Gastroesophageal sphincter (tissue), 4 donors: ENCODE measurements around the gene FAM114A2. TPM values are rescaled to one million over a fixed set of nuclear protein-coding genes. Genes with fewer than 3 reads are reported as not detected.

Source experiments
- ATAC-seq: fragments of 150-250 bp; one replicate; pipeline ENCODE4 v1.9.1; 2016; ENCODE audit warnings: mild to moderate bottlenecking, moderate library complexity
- H3K27ac ChIP-seq, 4 donors: fragments of 200-600 bp; sonication (generic) in 3 of 4; 1 replicate in 3 of 4; 2 replicates in 1 of 4; pipeline ENCODE4 v1.5.1; 2016 to 2019
- H3K27me3 ChIP-seq: fragments of 200-600 bp; sonication (generic); one replicate; pipeline ENCODE4 v1.5.1; 2019
- H3K36me3 ChIP-seq, 2 donors: fragments of 200-600 bp; sonication (generic); one replicate each; pipeline ENCODE4 v1.5.1; 2019; ENCODE audit warnings: control low read depth in 1 of 2
- H3K4me1 ChIP-seq, 3 donors: fragments of 200-600 bp; sonication (generic); 1 replicate in 2 of 3; 2 replicates in 1 of 3; pipeline ENCODE4 v1.5.1; 2016 to 2019; ENCODE audit warnings: control low read depth in 2 of 3
- H3K4me3 ChIP-seq, 2 donors: fragments of 200-600 bp; sonication (generic); one replicate each; pipeline ENCODE4 v1.5.1; 2019; ENCODE audit warnings: mild to moderate bottlenecking in 1 of 2, moderate library complexity in 1 of 2
- H3K9me3 ChIP-seq, 3 donors: fragments of 200-600 bp; sonication (generic); one replicate each; pipeline ENCODE4 v1.5.1; 2017 to 2019; ENCODE audit warnings: control low read depth in 2 of 3
- EP300 ChIP-seq: sonication (generic); formaldehyde crosslinking; IDR thresholded peaks from one replicate; pipeline ENCODE4 v1.6.1; 2017; ENCODE audit warnings: antibody characterized with exemption, mild to moderate bottlenecking
- POLR2A ChIP-seq, 2 donors: fragments of 450-650 bp; IDR thresholded peaks; one replicate each; pipeline ENCODE4 v1.6.1; 2017; ENCODE audit warnings: antibody characterized with exemption in 2 of 2, mild to moderate bottlenecking in 2 of 2, moderate library complexity in 1 of 2
- POLR2AphosphoS5 ChIP-seq: sonication (generic); formaldehyde crosslinking; IDR thresholded peaks from one replicate; pipeline ENCODE4 v1.6.1; 2017; ENCODE audit warnings: antibody characterized with exemption
- WGBS, 2 donors: methylation state at CpG; one replicate each; pipeline ENCODE4 v1.1.5; 2018; ENCODE audit warnings: low coverage in 1 of 2; 5-methylcytosine and 5-hydroxymethylcytosine counted together
- total RNA-seq, 4 donors: library from RNA; depleted of rRNA; stranded (reverse); fragments of >200 nt; gene quantifications; one replicate each; pipeline ENCODE4 v1.1.0, GENCODE V29; 2016
- TF ChIP-seq, protein P1 (sequence below), 4 experiments: fragments of 200-600 bp in 2 of 4; fragments of 450-650 bp in 2 of 4; sonication (generic) in 1 of 4; IDR thresholded peaks; one replicate each; pipeline ENCODE4 v1.5.1; 2017 to 2019; ENCODE audit warnings: antibody characterized with exemption in 4 of 4, mild to moderate bottlenecking in 2 of 4, moderate library complexity in 2 of 4

FAM114A2 gene
- total RNA-seq, 4 donors from 2014 or later: 16.2 to 17.9 (median 17.6) TPM

DNA sequence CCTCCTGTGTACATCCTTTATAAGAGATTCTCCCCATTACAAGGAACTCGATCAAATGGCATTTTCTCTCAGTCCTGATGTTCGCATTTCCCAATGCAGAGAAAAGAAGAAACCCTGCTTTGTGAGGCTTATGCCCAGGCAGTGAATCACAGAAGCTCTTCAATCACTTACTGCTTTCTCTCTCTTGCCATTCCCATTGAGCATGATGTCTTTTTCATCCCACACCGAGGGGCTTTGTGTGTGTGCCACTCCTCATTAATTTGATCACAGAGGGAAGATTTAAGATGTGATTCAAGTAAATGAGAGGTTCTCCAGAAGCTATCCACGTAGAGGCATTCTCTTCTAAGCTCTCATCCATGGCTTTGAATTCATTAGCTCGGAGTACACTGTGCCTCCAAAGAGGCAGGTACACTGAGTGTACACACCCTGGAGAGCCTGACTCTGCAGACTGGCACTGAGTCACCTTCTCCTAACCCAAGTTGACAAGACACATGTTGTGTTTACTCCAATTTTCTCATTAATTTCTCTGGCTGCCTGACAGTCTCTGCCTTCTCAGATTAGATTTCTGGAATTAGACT lies 45.4 kb upstream of the FAM114A2 start:
- no peaks in the 10 kb centered on the region for H3K9me3 ChIP-seq
- H3K27ac ChIP-seq: no peak overlapping the region
- H3K4me1 ChIP-seq: no peaks in the 10 kb centered on the region
- H3K4me3 ChIP-seq: no peak overlapping the region
- no peak for ATAC-seq
- no peaks in the 10 kb centered on the region for H3K36me3 ChIP-seq
- H3K27me3 ChIP-seq: no peaks in the 10 kb centered on the region
- TF ChIP-seq POLR2AphosphoS5 (no peak), EP300 (no peak), POLR2A (IDR thresholded peaks at IDR 0.05) (no peak)
- TF ChIP-seq, protein P1, sequence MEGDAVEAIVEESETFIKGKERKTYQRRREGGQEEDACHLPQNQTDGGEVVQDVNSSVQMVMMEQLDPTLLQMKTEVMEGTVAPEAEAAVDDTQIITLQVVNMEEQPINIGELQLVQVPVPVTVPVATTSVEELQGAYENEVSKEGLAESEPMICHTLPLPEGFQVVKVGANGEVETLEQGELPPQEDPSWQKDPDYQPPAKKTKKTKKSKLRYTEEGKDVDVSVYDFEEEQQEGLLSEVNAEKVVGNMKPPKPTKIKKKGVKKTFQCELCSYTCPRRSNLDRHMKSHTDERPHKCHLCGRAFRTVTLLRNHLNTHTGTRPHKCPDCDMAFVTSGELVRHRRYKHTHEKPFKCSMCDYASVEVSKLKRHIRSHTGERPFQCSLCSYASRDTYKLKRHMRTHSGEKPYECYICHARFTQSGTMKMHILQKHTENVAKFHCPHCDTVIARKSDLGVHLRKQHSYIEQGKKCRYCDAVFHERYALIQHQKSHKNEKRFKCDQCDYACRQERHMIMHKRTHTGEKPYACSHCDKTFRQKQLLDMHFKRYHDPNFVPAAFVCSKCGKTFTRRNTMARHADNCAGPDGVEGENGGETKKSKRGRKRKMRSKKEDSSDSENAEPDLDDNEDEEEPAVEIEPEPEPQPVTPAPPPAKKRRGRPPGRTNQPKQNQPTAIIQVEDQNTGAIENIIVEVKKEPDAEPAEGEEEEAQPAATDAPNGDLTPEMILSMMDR (IDR thresholded peaks at IDR 0.05): no peak
- WGBS, 2 donors: 91 to 100% methylated on average over 2 to 5 of the region's 5 CpGs

DNA sequence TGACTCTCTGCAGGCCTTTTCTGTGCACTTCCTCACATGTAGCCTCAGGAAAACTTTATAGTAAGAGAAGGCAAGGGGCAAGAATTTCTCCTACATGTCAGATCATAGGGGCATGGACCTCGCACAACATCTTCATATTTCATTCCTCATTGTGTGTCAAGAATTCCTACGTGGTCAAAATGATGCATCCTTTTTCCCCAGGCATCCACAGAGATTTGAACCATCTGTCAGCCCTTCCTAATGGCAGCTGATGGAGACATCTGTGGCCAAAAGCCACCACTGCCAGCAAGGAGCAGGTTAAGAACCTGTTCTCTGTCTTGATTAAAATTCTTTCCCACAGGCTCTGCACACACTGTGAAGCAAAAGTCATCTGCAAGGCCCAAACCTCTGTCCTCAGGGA lies 42.5 kb upstream of the FAM114A2 start:
- Histone ChIP-seq H3K36me3 (no peaks in the 10 kb centered on the region), H3K9me3 (no peaks in the 10 kb centered on the region), H3K27me3 (no peaks in the 10 kb centered on the region), H3K4me1 (peaks cover 0 to 3% (median 0%) of the 10 kb centered on the region in 3 donors), H3K4me3 (no peak overlapping the region), H3K27ac (no peak overlapping the region)
- WGBS, 2 donors: 42 to 53% methylated on average over 2 of the region's 2 CpGs
- TF ChIP-seq POLR2A (IDR thresholded peaks at IDR 0.05): no peak
- TF ChIP-seq POLR2AphosphoS5: no peak
- TF ChIP-seq EP300: no peak
- TF ChIP-seq, protein P1 (IDR thresholded peaks at IDR 0.05): no peak
- no peak for ATAC-seq

DNA sequence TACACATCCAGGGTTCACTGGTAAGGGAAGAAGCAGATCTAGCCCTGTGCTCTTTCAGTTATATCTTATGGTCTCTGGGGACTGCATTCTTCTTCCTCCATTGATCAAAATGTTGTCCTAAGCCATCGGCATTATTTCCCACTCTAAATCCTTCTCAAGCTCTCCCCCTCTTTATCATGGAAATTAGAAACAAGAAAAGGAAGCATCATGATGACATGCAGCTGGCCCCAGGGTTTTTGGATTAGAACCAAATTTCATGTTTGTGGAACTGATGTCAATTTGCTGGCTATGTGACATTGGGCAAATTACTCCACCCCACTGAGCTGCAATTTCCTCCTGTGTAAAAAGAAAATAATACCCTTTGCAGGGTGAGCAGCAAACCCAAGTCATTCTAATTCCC lies 39.6 kb upstream of the FAM114A2 start:
- no peak for ATAC-seq
- Histone ChIP-seq H3K36me3 (no peaks in the 10 kb centered on the region), H3K27ac (no peak overlapping the region), H3K4me3 (no peak overlapping the region), H3K27me3 (no peaks in the 10 kb centered on the region), H3K4me1 (peaks cover 0 to 3% (median 0%) of the 10 kb centered on the region in 3 donors), H3K9me3 (no peaks in the 10 kb centered on the region)
- 31 to 50% methylated on average over 1 of the region's 1 CpG for WGBS, 2 donors
- TF ChIP-seq POLR2A (IDR thresholded peaks at IDR 0.05): no peak
- TF ChIP-seq, protein P1 (IDR thresholded peaks at IDR 0.05): no peak
- no peak for TF ChIP-seq POLR2AphosphoS5
- TF ChIP-seq EP300: no peak

DNA sequence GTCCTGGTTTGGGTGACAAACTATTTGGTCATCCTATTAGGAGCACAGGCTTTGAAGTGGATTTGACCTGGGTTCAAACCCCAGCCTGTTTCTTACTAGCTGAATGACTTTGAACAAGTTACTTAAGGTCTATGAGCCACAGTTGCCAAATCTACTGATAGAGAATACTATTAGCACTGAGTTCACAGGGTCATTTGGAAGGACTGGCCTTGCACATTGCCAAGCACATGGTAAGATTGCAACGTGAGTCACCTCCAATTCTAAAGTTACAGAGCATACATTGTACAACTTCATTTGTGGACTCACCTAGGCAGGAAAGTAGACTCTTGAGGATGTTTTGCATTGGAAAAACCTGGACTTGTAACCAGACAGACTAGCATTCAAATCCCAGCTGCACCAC lies 39.0 kb upstream of the FAM114A2 start:
- no peak overlapping the region for H3K4me3 ChIP-seq
- H3K9me3 ChIP-seq: no peaks in the 10 kb centered on the region
- TF ChIP-seq EP300 (no peak), POLR2A (IDR thresholded peaks at IDR 0.05) (no peak), POLR2AphosphoS5 (no peak)
- TF ChIP-seq, protein P1 (IDR thresholded peaks at IDR 0.05): no peak
- H3K27me3 ChIP-seq: no peaks in the 10 kb centered on the region
- H3K36me3 ChIP-seq: no peaks in the 10 kb centered on the region
- ATAC-seq: peak; percentile 66
- H3K4me1 ChIP-seq: peaks cover 0 to 3% (median 0%) of the 10 kb centered on the region in 3 donors
- WGBS, 2 donors: 25% methylated on average over 1 of the region's 1 CpG; no CpG with 5 or more reads in 1 of the 2 donors
- no peak overlapping the region for H3K27ac ChIP-seq

DNA sequence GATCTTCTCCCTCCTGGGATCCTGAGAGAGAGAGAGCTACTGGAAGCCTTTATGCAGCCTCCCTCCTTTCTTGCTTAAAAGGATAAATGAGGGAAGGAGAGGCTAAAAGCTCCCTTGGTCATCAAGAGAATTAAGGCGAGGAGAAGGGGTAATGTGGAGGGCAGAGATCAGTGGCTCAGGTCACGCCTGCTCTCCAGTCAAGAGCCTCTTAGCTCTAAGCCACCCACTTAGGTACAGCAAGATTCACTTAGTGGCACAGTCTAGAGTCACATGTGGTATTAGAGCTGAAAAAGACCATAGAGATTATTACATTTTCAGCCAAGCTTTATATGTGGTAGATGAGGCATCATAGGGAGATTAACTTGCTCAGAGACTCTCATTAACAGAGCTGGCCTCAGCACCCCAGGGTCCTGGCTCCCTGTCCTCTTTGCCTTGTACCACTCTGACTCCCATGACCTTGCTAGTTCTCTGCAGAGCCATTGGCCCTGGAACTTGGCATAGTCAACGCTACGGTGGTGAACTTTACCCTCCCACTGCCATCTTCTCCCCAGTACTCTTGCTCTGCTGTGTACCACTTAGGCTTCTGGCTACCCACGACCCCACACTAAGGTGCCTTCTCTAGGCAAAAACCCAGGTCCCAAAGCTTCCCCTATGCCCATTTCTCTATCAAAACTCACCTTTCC lies 37.7 kb upstream of the FAM114A2 start:
- WGBS, 2 donors: 84 to 87% methylated on average over 3 to 5 of the region's 5 CpGs
- ATAC-seq: no peak
- Histone ChIP-seq H3K4me3 (no peak overlapping the region), H3K27me3 (no peaks in the 10 kb centered on the region), H3K27ac (no peak overlapping the region), H3K4me1 (peaks cover 0 to 9% (median 3%) of the 10 kb centered on the region in 3 donors), H3K36me3 (no peaks in the 10 kb centered on the region), H3K9me3 (no peaks in the 10 kb centered on the region)
- TF ChIP-seq POLR2A (IDR thresholded peaks at IDR 0.05): no peak
- TF ChIP-seq, protein P1 (IDR thresholded peaks at IDR 0.05): no peak
- no peak for TF ChIP-seq POLR2AphosphoS5
- TF ChIP-seq EP300: no peak
